ENCODE data around the gene MRPL24. TPM values are rescaled to one million over a fixed set of nuclear protein-coding genes. Genes with fewer than 3 reads are reported as not detected.
A peak's percentile ranks its signal among the peaks of the same experiment; 100 is the strongest.

Gene MRPL24
- total and polyA plus RNA-seq, 9 of the 15 experiments (the other 6 are each of a cell fraction or from before 2014, with no cell fraction given), result 74.3 to 267 (median 113) TPM

DNA sequence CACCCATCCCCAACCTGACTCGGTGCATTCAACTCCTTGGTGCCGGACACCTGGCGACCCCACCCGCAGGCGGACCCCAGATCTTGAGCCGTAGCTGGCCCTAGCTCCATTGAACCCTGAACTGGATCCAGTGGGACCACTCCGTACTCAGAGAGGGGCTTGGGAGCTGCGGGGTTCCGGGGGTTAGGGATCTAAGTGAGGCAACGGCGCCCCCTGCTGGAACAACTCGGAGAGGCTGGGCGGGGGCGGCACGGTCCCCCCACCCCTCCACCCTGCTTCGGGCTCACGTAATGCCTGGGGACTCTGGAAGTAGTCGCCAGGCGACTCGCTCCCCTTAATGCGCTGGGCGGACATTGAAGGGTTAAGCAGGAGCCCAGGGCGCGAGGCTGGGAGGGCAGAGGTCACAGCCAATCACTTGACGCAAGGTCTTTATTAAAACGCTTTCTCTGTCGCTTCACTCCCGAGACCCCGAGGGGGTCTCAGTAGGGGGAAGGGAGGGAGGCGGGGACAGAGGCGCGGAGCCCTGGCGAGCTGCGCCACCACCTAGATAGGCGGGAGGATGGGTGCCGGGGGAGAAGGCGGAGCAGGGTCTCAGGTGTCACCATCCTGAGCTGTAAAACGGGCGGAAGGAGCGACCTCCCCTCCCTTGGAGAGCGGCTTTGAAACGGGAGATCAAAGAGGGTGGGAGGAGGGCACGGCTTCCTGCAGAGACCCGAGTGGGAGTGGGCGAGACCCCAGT is 34.8 kb downstream of the MRPL24 start (continued):
- peak; percentile 29; the same call in 1 of the 2 replicates for TF ChIP-seq SMAD4 (CRISPR knock-in tag; conservative IDR thresholded peaks at IDR 0.05)
- TF ChIP-seq, protein P1, sequence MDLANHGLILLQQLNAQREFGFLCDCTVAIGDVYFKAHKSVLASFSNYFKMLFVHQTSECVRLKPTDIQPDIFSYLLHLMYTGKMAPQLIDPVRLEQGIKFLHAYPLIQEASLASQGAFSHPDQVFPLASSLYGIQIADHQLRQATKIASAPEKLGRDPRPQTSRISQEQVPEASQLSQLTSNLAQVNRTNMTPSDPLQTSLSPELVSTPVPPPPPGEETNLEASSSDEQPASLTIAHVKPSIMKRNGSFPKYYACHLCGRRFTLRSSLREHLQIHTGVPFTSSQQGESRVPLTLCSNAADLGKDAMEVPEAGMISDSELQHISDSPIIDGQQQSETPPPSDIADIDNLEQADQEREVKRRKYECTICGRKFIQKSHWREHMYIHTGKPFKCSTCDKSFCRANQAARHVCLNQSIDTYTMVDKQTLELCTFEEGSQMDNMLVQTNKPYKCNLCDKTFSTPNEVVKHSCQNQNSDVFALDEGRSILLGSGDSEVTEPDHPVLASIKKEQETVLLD (IDR thresholded peaks at IDR 0.05), result peak; percentile 36; the same call in 1 of the 2 replicates
- TF ChIP-seq SIN3B (IDR thresholded peaks at IDR 0.05; ENCODE audit: low read depth), result 0 out of 2 replicates have a peak, but pooled peaks have one; percentile 31
- TF ChIP-seq, protein P2, sequence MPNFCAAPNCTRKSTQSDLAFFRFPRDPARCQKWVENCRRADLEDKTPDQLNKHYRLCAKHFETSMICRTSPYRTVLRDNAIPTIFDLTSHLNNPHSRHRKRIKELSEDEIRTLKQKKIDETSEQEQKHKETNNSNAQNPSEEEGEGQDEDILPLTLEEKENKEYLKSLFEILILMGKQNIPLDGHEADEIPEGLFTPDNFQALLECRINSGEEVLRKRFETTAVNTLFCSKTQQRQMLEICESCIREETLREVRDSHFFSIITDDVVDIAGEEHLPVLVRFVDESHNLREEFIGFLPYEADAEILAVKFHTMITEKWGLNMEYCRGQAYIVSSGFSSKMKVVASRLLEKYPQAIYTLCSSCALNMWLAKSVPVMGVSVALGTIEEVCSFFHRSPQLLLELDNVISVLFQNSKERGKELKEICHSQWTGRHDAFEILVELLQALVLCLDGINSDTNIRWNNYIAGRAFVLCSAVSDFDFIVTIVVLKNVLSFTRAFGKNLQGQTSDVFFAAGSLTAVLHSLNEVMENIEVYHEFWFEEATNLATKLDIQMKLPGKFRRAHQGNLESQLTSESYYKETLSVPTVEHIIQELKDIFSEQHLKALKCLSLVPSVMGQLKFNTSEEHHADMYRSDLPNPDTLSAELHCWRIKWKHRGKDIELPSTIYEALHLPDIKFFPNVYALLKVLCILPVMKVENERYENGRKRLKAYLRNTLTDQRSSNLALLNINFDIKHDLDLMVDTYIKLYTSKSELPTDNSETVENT (CRISPR knock-in tag; IDR thresholded peaks at IDR 0.05), result no peak
- no peak for TF ChIP-seq ZFP36 (IDR thresholded peaks at IDR 0.05; ENCODE audit: low read depth, low read length, partially characterized antibody)
- peak; percentile 83 for TF ChIP-seq LCOR (CRISPR knock-in tag; IDR thresholded peaks at IDR 0.05)
- TF ChIP-seq POLR2G (IDR thresholded peaks at IDR 0.05; ENCODE audit: low read depth, low read length), result peak; percentile 74
- no peak for TF ChIP-seq ZFP1 (CRISPR knock-in tag; IDR thresholded peaks at IDR 0.05)
- TF ChIP-seq YY1 (IDR thresholded peaks at IDR 0.05; ENCODE audit: borderline replicate concordance in 1 of 3, control insufficient read depth in 1 of 3, extremely low read depth in 1 of 3, insufficient read depth in 3 of 3, insufficient read length in 1 of 3, insufficient replicate concordance in 2 of 3, low read depth in 1 of 3, low read length in 2 of 3), result peak in 2 of 3 experiments; percentile 15 to 41
- TF ChIP-seq NR2C2 (CRISPR knock-in tag; IDR thresholded peaks at IDR 0.05), result 0 out of 2 replicates have a peak, but pooled peaks have one; percentile 52
- peak; percentile 87 for TF ChIP-seq NR2C2 (tag; IDR thresholded peaks at IDR 0.05)
- TF ChIP-seq L3MBTL2 (IDR thresholded peaks at IDR 0.05), result peak; percentile 44; the same call in 1 of the 2 replicates
- no peak for TF ChIP-seq ZSCAN29 (IDR thresholded peaks at IDR 0.05)
- TF ChIP-seq TAF7 (tag; IDR thresholded peaks at IDR 0.05), result peak; percentile 35; the same call in 1 of the 2 replicates
- TF ChIP-seq, protein P3, sequence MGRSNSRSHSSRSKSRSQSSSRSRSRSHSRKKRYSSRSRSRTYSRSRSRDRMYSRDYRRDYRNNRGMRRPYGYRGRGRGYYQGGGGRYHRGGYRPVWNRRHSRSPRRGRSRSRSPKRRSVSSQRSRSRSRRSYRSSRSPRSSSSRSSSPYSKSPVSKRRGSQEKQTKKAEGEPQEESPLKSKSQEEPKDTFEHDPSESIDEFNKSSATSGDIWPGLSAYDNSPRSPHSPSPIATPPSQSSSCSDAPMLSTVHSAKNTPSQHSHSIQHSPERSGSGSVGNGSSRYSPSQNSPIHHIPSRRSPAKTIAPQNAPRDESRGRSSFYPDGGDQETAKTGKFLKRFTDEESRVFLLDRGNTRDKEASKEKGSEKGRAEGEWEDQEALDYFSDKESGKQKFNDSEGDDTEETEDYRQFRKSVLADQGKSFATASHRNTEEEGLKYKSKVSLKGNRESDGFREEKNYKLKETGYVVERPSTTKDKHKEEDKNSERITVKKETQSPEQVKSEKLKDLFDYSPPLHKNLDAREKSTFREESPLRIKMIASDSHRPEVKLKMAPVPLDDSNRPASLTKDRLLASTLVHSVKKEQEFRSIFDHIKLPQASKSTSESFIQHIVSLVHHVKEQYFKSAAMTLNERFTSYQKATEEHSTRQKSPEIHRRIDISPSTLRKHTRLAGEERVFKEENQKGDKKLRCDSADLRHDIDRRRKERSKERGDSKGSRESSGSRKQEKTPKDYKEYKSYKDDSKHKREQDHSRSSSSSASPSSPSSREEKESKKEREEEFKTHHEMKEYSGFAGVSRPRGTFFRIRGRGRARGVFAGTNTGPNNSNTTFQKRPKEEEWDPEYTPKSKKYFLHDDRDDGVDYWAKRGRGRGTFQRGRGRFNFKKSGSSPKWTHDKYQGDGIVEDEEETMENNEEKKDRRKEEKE (IDR thresholded peaks at IDR 0.05; ENCODE audit: borderline replicate concordance in 1 of 2, control insufficient read depth in 1 of 2, low read depth in 2 of 2, low read length in 1 of 2), result no peak
- no peak for TF ChIP-seq ZNF232 (CRISPR knock-in tag; IDR thresholded peaks at IDR 0.05)
- TF ChIP-seq TCF3 (CRISPR knock-in tag; IDR thresholded peaks at IDR 0.05), result no peak
- TF ChIP-seq POLR2B (IDR thresholded peaks at IDR 0.05; ENCODE audit: low read depth, partially characterized antibody), result peak; percentile 33
- TF ChIP-seq ATF7 (IDR thresholded peaks at IDR 0.05), result peak; percentile 75
